ENCODE measurements around the gene AKNA.

DNA sequence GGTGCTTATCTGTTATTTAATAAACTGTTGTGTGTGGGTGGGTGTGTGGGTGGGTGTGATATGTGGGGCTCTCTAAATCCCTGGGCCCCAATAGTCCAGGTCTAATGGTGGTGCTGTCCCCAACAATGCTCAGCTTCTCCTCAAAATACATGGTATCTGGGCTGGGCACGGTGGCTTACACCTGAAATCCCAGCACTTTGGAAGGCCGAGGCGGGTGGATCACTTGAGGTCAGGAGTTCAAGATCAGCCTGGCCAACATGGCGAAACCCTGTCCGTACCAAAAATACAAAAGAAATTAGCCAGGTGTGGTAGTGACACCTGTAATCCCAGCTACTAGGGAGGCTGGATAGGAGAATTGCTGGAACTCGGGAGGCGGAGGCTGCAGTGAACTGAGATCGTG lies 69.4 kb downstream of the AKNA start:
- TF ChIP-seq, protein P1, sequence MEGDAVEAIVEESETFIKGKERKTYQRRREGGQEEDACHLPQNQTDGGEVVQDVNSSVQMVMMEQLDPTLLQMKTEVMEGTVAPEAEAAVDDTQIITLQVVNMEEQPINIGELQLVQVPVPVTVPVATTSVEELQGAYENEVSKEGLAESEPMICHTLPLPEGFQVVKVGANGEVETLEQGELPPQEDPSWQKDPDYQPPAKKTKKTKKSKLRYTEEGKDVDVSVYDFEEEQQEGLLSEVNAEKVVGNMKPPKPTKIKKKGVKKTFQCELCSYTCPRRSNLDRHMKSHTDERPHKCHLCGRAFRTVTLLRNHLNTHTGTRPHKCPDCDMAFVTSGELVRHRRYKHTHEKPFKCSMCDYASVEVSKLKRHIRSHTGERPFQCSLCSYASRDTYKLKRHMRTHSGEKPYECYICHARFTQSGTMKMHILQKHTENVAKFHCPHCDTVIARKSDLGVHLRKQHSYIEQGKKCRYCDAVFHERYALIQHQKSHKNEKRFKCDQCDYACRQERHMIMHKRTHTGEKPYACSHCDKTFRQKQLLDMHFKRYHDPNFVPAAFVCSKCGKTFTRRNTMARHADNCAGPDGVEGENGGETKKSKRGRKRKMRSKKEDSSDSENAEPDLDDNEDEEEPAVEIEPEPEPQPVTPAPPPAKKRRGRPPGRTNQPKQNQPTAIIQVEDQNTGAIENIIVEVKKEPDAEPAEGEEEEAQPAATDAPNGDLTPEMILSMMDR (IDR thresholded peaks at IDR 0.05; ENCODE audit: low read length) = no peak
- TF ChIP-seq EZH2 (IDR thresholded peaks at IDR 0.05; ENCODE audit: borderline replicate concordance, low read length) = no peak

All from OCI-LY1 (cell line).